ENCODE data around the gene VPS54. TPM values are rescaled to one million over a fixed set of nuclear protein-coding genes. Genes with fewer than 3 reads are reported as not detected.

VPS54 gene
- total RNA-seq, 1 experiment from 2014 or later, result 12.4 TPM

- ATAC-seq, result no peak
- ChIA-PET POLR2A (no interaction called here), RAD21 (ENCODE audit: low non-redundant PET in 1 of 2, low total read pairs in 2 of 2, uncharacterized antibody in 2 of 2, unreplicated experiment in 2 of 2) (no interaction called here), CTCF (no interaction called here)
- H3K4me2 ChIP-seq (ENCODE audit: low read length), result no peak overlapping the region
- intact Hi-C loops (cut with micrococcal nuclease), result no loop called here
- no peak overlapping the region for H3K27ac ChIP-seq (ENCODE audit: low read depth, low read length)
- H3K27me3 ChIP-seq (ENCODE audit: insufficient read depth, low read length), result no peaks in the 10 kb centered on the region
- no peaks in the 10 kb centered on the region for H3K9me3 ChIP-seq (ENCODE audit: control insufficient read depth in 1 of 2, insufficient read depth in 1 of 2, low read depth in 1 of 2, low read length in 2 of 2)
- no peaks in the 10 kb centered on the region for H3K9me2 ChIP-seq (ENCODE audit: insufficient read depth)
- no peaks in the 10 kb centered on the region for H3K4me1 ChIP-seq (ENCODE audit: control insufficient read depth in 1 of 2, insufficient read depth in 2 of 2, low read length in 2 of 2)
- no peaks in the 10 kb centered on the region for H3K36me3 ChIP-seq (ENCODE audit: control insufficient read depth in 1 of 2, insufficient read depth in 2 of 2, low read length in 2 of 2)
- no peak overlapping the region for H2AFZ ChIP-seq (ENCODE audit: low read depth, low read length, poor library complexity, severe bottlenecking)
- no peaks in the 10 kb centered on the region for H4K20me1 ChIP-seq (ENCODE audit: insufficient read depth)
- DNase-seq (ENCODE audit: low read depth, low spot score), result no peak
- no peak overlapping the region for H3K9ac ChIP-seq (ENCODE audit: low read length)
- H3K4me3 ChIP-seq (replicated peaks in 1 of 2; ENCODE audit: low read depth in 1 of 2, low read length in 2 of 2), result no peak overlapping the region
- no peaks in the 10 kb centered on the region for H3K79me2 ChIP-seq (ENCODE audit: insufficient read depth, low read length)
- TF ChIP-seq CEBPB (IDR thresholded peaks at IDR 0.05; ENCODE audit: low read depth) (no peak), CBX3 (IDR thresholded peaks at IDR 0.05; ENCODE audit: low read depth) (no peak), EZH2phosphoT487 (IDR thresholded peaks at IDR 0.05; ENCODE audit: borderline replicate concordance) (no peak), POLR2AphosphoS5 (IDR thresholded peaks at IDR 0.05; ENCODE audit: low read depth, low read length) (no peak), SRF (IDR thresholded peaks at IDR 0.05; ENCODE audit: low read depth) (no peak), REST (IDR thresholded peaks at IDR 0.05; ENCODE audit: low read depth) (no peak), POLR2A (IDR thresholded peaks at IDR 0.05; ENCODE audit: borderline replicate concordance, extremely low read depth, insufficient read depth, insufficient read length) (no peak), ZNF274 (IDR thresholded peaks at IDR 0.05; ENCODE audit: low read depth, low read length) (no peak), FOSL1 (IDR thresholded peaks at IDR 0.05; ENCODE audit: low read depth) (no peak), ZFX (IDR thresholded peaks at IDR 0.05) (no peak), SP1 (IDR thresholded peaks at IDR 0.05; ENCODE audit: low read depth) (no peak), EGR1 (IDR thresholded peaks at IDR 0.05; ENCODE audit: low read depth) (no peak), ELF1 (IDR thresholded peaks at IDR 0.05; ENCODE audit: borderline replicate concordance, low read depth) (no peak), EZH2 (IDR thresholded peaks at IDR 0.05) (no peak), RAD21 (IDR thresholded peaks at IDR 0.05; ENCODE audit: low read depth) (no peak)
- BruUV-seq (replicated peaks), result no TSS peak
These were observed 48.1 kb upstream of the VPS54 start for GRCh38 chr2:64067326-64067725.
